Endothelial cell of umbilical vein (primary cell): ENCODE results near the gene AP1B1. TPM values are rescaled to one million over a fixed set of nuclear protein-coding genes. Genes with fewer than 3 reads are reported as not detected.

Experiments
- BruUV-seq: library from RNA; stranded (reverse); fragments of 400-500 nt; replicated peaks from 2 replicates; lab custom pipeline; 2021; lab: Mats Ljungman, UMichigan
- CTCF ChIA-PET: fragments of 300-600, 350-600 bp; sonication (Branson Sonifier 250); formaldehyde crosslinking; loops from one replicate; lab custom pipeline; 2021; ENCODE audit warnings: antibody characterized with exemption, inconsistent platforms; lab: Charles Lee
- POLR2A ChIA-PET: fragments of 300-600, 350-600 bp; sonication (Branson Sonifier 250); formaldehyde crosslinking; loops from one replicate; lab custom pipeline; 2021; ENCODE audit warnings: antibody characterized with exemption, inconsistent platforms; lab: Charles Lee
- DNase-seq: peaks from one replicate; pipeline ENCODE4 v3.0.0-alpha.2; 2011; ENCODE audit warnings: low read depth, low spot score
- FAIRE-seq: peaks from 2 replicates; lab custom pipeline; 2011; peaks lifted over from hg19 to GRCh38; lab: Jason Lieb, UNC
- H2AFZ ChIP-seq: 2 replicates; pipeline ENCODE4 v1.6.0; 2012; ENCODE audit warnings: low read depth, low read length, control low read depth, inconsistent platforms
- H3K27ac ChIP-seq: 2 replicates; pipeline ENCODE4 v1.5.1; 2011; ENCODE audit warnings: low read depth, mild to moderate bottlenecking, control low read depth, low read length, moderate library complexity; ENCODE audit not compliant: insufficient read depth
- H3K27me3 ChIP-seq, 2 experiments: 2 replicates each; pipeline versions ENCODE4 v1.6.0 to v1.6.1; 2011; ENCODE audit warnings: low read length in 2 of 2, mixed read lengths in 1 of 2; ENCODE audit not compliant: control insufficient read depth in 2 of 2, insufficient read depth in 2 of 2
- H3K36me3 ChIP-seq, 2 experiments: 2 replicates in 1 of 2; 3 replicates in 1 of 2; pipeline ENCODE4 v1.5.1; 2011; ENCODE audit warnings: low read length in 2 of 2, mild to moderate bottlenecking in 1 of 2, moderate library complexity in 1 of 2; ENCODE audit not compliant: control insufficient read depth in 2 of 2, insufficient read depth in 2 of 2; ENCODE audit errors: extremely low read depth in 1 of 2
- H3K4me1 ChIP-seq: 3 replicates; pipeline ENCODE4 v1.5.1; 2011; ENCODE audit warnings: mild to moderate bottlenecking, low read length; ENCODE audit not compliant: control insufficient read depth, insufficient read depth; ENCODE audit errors: extremely low read depth
- H3K4me2 ChIP-seq: 2 replicates; pipeline ENCODE4 v1.6.1; 2011; ENCODE audit warnings: low read length, control low read depth, mixed read lengths; ENCODE audit not compliant: insufficient read depth
- H3K4me3 ChIP-seq, 3 experiments: fragments of 200-600 bp in 1 of 3; sonication (generic), shearing (Covaris generic) in 1 of 3; replicated peaks in 1 of 3; 2 replicates each; pipeline ENCODE4 v1.5.1; 2011 to 2016; ENCODE audit warnings: control low read depth in 3 of 3, low read length in 3 of 3, mild to moderate bottlenecking in 2 of 3, inconsistent platforms in 1 of 3, low read depth in 1 of 3, moderate library complexity in 1 of 3; ENCODE audit not compliant: insufficient read depth in 1 of 3
- H3K79me2 ChIP-seq: 2 replicates; pipeline ENCODE4 v1.6.0; 2012; ENCODE audit warnings: low read length, inconsistent platforms; ENCODE audit not compliant: control insufficient read depth, insufficient read depth
- H3K9ac ChIP-seq: replicated peaks from 2 replicates; pipeline ENCODE3; 2011; ENCODE audit warnings: low read length, control low read depth; ENCODE audit not compliant: insufficient read depth; ENCODE audit errors: extremely low read depth
- H3K9me1 ChIP-seq: replicated peaks from 3 replicates; pipeline ENCODE4 v1.6.0; 2011; ENCODE audit warnings: mild to moderate bottlenecking, low read length; ENCODE audit not compliant: control insufficient read depth, insufficient read depth; ENCODE audit errors: extremely low read depth
- H3K9me3 ChIP-seq: replicated peaks from 2 replicates; pipeline ENCODE4 v1.5.1; 2012; ENCODE audit warnings: low read length, inconsistent platforms; ENCODE audit not compliant: control insufficient read depth, insufficient read depth
- H4K20me1 ChIP-seq: replicated peaks from 2 replicates; pipeline ENCODE3; 2011; ENCODE audit warnings: mild to moderate bottlenecking, low read length; ENCODE audit not compliant: control insufficient read depth, insufficient read depth; ENCODE audit errors: extremely low read depth
- EZH2 ChIP-seq: IDR thresholded peaks from 2 replicates; pipeline ENCODE4 v1.6.1; 2012; ENCODE audit warnings: borderline replicate concordance, low read depth, mild to moderate bottlenecking, moderate library complexity, low read length, inconsistent platforms; ENCODE audit not compliant: severe bottlenecking
- FOS ChIP-seq: IDR thresholded peaks from 2 replicates; pipeline ENCODE4 v1.6.1; 2011; ENCODE audit warnings: mild to moderate bottlenecking, low read length, moderate library complexity, borderline replicate concordance; ENCODE audit not compliant: insufficient read depth
- GATA2 ChIP-seq: IDR thresholded peaks from 2 replicates; pipeline ENCODE4 v1.7.0; 2011; ENCODE audit warnings: low read depth, mild to moderate bottlenecking, moderate library complexity, mixed read lengths, low read length; ENCODE audit not compliant: insufficient read length, insufficient read depth
- JUN ChIP-seq: IDR thresholded peaks from 2 replicates; pipeline ENCODE4 v1.6.1; 2011; ENCODE audit warnings: borderline replicate concordance, low read depth; ENCODE audit not compliant: insufficient read length, insufficient read depth
- MYC ChIP-seq: IDR thresholded peaks from one replicate; pipeline ENCODE4 v1.6.1; 2011; ENCODE audit warnings: mild to moderate bottlenecking, low read depth, low read length
- POLR2A ChIP-seq: IDR thresholded peaks from 2 replicates; pipeline ENCODE4 v1.6.1; 2012; ENCODE audit warnings: low read depth, mild to moderate bottlenecking, control low read depth, low read length
- POLR2AphosphoS5 ChIP-seq: IDR thresholded peaks from 2 replicates; pipeline ENCODE4 v1.6.1; 2012; ENCODE audit warnings: low read depth, mild to moderate bottlenecking, control low read depth, low read length, moderate library complexity; ENCODE audit not compliant: insufficient read depth
- dilution Hi-C: fragments of 300-500 bp; cut with MboI; formaldehyde crosslinking; loops from one replicate; pipeline ENCODE4 v1.15.0; 2019; ENCODE audit warnings: low sequenced_read_pairs; ENCODE audit not compliant: extremely low pct_ligation_motif_present
- intact Hi-C: fragments of 100-400 bp; cut with micrococcal nuclease; formaldehyde crosslinking; loops from one replicate; pipeline ENCODE4 v1.10.0; 2022
- polyA plus RNA-seq, 4 experiments: library from polyadenylated mRNA; depleted of rRNA in 3 of 4; stranded (reverse) in 3 of 4; unstranded in 1 of 4; fragments of >200 nt; gene quantifications; 2 replicates each; pipeline versions ENCODE4 v1.2.1 to v1.2.3, GENCODE V29; 2011 to 2012; ENCODE audit warnings: missing spikeins in 1 of 4
- total RNA-seq: library from RNA; stranded (reverse); gene quantifications from 2 replicates; pipeline ENCODE4 v1.2.3, GENCODE V29; 2021
- TF ChIP-seq, protein P1 (sequence below): IDR thresholded peaks from 2 replicates; pipeline ENCODE4 v1.6.1; 2011; ENCODE audit not compliant: insufficient read depth, insufficient read length
- TF ChIP-seq, protein P2 (sequence below), 2 donors: IDR thresholded peaks; 1 replicate in 1 of 2; 2 replicates in 1 of 2; pipeline ENCODE4 v1.5.1; 2011; ENCODE audit warnings: low read length in 2 of 2, mild to moderate bottlenecking in 2 of 2, moderate library complexity in 2 of 2, control low read depth in 1 of 2, inconsistent platforms in 1 of 2, low read depth in 1 of 2; ENCODE audit not compliant: insufficient read depth in 1 of 2; ENCODE audit errors: extremely low read depth in 1 of 2

The AP1B1 gene
- total and polyA plus RNA-seq, 2 donors (not counting 3 experiments of a cell fraction or from before 2014, with no cell fraction given), result 107 to 131 TPM

DNA sequence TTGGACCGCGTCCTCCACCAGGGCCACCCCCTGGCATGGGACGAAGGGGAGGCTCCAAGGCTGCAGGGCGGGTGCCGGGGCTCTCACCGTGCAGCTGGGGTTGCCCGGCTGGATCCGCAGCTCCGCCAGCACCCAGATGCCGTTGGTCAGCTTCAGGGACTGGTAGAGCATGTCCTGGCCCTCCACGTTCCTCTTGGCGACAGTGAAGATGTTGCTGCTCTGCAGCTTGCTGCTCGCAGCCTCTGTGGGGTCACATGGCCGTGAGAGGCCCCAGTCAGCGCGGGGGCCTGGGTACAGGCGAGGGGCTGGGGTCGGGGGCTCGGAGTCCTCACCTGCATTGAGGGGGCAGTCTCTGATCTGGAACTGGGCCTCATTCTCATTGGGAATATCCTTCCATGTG, 58.1 kb downstream of the AP1B1 start:
- POLR2A ChIA-PET, result no interaction called here
- no TSS peak for BruUV-seq

More for the DNA sequence above, 58.1 kb downstream of the AP1B1 start:
- Histone ChIP-seq H4K20me1 (no peaks in the 10 kb centered on the region), H3K9me1 (no peaks in the 10 kb centered on the region), H3K4me1 (peaks cover 10% of the 10 kb centered on the region), H3K79me2 (no peaks in the 10 kb centered on the region), H3K9me3 (no peaks in the 10 kb centered on the region), H3K9ac (no peak overlapping the region), H3K27me3 (no peaks in the 10 kb centered on the region), H3K27ac (no peak overlapping the region), H3K4me3 (no peak overlapping the region), H3K36me3 (peaks cover 4 to 52% of the 10 kb centered on the region in 2 experiments), H3K4me2 (no peak overlapping the region), H2AFZ (no peak overlapping the region)
- TF ChIP-seq, protein P1, sequence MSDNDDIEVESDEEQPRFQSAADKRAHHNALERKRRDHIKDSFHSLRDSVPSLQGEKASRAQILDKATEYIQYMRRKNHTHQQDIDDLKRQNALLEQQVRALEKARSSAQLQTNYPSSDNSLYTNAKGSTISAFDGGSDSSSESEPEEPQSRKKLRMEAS, result no peak
- TF ChIP-seq POLR2A (no peak), JUN (no peak), EZH2 (no peak), FOS (no peak), GATA2 (no peak), POLR2AphosphoS5 (no peak), MYC (no peak)
- TF ChIP-seq, protein P2, sequence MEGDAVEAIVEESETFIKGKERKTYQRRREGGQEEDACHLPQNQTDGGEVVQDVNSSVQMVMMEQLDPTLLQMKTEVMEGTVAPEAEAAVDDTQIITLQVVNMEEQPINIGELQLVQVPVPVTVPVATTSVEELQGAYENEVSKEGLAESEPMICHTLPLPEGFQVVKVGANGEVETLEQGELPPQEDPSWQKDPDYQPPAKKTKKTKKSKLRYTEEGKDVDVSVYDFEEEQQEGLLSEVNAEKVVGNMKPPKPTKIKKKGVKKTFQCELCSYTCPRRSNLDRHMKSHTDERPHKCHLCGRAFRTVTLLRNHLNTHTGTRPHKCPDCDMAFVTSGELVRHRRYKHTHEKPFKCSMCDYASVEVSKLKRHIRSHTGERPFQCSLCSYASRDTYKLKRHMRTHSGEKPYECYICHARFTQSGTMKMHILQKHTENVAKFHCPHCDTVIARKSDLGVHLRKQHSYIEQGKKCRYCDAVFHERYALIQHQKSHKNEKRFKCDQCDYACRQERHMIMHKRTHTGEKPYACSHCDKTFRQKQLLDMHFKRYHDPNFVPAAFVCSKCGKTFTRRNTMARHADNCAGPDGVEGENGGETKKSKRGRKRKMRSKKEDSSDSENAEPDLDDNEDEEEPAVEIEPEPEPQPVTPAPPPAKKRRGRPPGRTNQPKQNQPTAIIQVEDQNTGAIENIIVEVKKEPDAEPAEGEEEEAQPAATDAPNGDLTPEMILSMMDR (IDR thresholded peaks at IDR 0.05; ENCODE audit: extremely low read depth in 1 of 2, insufficient read depth in 1 of 2, low read depth in 1 of 2, low read length in 2 of 2), result no peak
- dilution Hi-C loops (no loop called here), intact Hi-C loops (no loop called here)
- FAIRE-seq, result no peak
- no peak for DNase-seq
- CTCF ChIA-PET, result no interaction called here
